Stimulated activated CD4-positive, alpha-beta T cell treated with anti-CD3 and anti-CD28 coated beads, Interleukin-4, amount 100 ng/mL, for 1 hour (primary cell): ENCODE measurements around the gene MRPS26.

Experiments
- DNase-seq: peaks from one replicate; pipeline ENCODE4 v3.0.0-alpha.2; 2020

MRPS26 gene

DNA sequence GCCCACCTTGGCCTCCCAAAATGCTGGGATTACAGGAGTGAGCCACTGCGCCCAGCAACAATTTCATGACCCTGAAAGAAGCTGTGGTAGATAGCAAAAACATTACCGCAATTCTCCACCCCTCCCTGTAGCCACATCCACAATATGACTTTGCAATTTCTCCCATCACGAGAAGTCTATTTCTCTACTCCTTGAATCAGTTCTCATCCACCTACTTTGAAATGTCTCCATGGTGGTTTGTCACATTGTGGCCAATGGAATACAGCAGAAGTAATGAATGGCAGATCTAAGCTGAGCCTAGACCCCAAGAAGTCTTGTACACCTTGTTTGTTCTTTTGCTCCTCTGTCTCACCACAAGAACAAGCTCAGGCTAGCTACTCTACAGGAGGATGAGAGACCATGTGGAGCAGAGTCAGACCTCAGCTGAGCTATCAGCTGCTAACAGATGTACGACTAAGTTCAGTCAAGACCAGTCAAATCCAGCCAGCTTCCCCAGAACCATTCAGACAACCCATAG lies 31.8 kb downstream of the MRPS26 start:
- DNase-seq: no peak

DNA sequence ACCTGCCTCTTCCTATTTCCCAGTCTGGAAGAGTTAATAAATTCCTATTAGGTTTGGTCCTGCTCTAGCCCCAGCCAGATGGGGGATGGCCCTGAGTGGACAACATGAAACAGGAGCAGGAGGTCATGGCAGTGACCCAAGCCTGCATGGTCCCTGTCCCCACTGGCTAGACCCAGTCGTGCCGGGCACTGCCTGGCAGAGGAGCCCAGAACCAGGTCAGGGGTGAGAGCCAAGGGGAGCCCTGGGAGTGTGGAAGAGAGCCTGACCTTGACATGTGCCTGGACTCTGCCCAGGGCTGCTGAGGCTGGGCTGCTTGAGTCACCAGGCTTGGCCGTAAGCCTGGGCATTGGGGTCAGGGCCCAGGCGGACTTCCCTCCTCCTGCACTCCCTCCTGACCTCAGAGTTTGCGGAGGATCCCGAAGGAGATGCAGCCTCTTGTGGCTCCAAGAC lies 35.1 kb downstream of the MRPS26 start:
- no peak for DNase-seq

DNA sequence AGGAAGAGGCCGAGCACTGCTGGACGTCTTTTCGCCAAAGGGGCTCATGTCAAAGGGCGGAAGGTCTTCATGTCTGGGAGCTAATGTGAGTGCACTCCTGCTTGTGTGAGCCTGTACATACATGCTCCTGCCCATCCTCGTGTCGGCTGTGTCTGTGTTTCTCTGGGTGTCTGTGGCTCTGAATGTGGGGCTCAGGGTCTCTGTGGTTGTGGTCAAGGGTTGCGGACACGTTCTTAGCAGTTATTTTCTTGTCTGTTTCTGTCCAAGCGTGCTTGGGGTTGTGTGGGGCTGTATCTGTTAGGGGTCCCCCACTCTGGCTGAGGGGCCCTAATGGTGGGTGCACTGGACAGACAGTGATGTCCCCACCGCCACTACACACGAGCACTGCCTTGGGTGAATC lies 35.8 kb downstream of the MRPS26 start:
- no peak for DNase-seq

DNA sequence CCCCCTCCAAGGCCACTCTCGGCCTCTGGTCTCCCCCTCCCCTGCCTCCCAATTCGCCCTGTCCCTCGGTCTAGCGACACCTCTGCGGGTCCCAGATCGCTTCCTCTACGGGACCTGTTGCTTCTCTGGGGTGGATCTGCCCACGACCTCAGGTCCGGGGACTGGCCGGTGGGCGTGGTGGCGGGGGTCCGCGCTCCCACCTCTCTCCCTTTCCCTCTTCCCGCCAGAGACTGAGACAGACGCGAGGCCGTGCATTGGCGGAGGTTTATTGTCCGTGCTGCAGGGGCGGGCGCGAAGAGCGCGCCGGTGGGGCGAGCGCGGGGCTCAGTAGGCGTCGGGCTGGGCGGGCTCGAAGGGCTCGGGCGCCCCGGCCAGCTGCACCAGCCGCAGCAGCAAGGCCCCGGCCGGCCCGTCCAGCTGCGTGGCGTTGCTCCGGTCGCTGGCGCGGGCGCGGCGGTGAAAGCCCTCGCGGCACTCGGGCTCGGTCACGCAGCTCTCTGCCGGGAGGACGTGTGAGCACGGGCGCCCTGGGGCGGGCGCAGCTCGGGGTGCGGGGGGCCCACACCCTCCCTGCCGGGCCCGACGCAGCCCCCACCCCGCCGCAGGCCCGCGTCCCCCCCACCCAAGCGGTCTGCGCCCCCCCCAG lies 36.6 kb downstream of the MRPS26 start:
- no peak for DNase-seq

DNA sequence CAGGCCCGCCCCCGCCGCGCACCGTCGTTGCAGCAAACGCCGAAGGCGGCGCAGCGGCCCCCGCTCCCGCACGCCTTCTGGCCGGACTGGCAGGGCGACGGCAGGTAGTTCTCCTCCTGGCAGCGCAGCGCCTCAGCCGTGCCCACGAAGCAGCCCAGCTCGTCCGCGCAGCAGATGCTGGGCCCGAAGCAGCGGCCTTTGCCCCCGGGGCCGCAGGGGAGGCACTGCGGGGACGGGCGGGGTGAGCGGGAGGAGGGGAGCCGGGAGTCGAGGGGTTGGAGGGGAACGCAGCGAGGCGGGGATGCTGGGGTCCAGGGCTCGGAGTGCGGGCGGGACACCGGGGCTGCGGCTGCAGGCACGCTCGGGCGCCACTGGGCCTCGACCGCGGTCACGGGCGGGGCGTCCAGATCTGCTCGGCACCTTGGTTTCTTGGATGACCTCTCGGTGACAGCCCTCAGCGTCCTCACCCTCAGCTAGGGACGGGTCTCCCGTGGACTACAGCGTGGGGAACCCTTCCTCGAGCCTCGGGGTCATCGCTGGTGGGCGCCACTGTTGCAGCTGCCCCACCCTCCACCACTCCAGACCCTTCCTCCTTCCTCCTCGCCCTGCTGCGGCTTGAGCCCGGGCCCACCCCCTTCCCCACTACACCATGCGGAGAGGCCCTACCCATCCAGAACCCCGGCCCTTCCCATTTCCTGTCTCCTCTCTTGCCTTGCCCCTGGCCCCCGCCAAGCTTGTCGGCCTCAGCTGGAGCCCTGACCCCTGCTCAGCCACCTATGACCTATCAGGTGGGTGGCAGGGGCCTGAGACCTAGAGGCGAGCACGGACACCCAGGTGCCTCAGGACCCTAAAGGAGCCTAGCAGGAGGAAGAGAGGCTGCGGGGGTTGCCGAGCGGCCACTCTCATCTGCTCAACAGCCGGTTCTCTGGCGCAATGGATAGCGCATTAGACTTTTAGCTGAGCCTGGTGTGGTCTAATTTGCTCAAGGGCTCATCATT lies 37.4 kb downstream of the MRPS26 start:
- no peak for DNase-seq

DNA sequence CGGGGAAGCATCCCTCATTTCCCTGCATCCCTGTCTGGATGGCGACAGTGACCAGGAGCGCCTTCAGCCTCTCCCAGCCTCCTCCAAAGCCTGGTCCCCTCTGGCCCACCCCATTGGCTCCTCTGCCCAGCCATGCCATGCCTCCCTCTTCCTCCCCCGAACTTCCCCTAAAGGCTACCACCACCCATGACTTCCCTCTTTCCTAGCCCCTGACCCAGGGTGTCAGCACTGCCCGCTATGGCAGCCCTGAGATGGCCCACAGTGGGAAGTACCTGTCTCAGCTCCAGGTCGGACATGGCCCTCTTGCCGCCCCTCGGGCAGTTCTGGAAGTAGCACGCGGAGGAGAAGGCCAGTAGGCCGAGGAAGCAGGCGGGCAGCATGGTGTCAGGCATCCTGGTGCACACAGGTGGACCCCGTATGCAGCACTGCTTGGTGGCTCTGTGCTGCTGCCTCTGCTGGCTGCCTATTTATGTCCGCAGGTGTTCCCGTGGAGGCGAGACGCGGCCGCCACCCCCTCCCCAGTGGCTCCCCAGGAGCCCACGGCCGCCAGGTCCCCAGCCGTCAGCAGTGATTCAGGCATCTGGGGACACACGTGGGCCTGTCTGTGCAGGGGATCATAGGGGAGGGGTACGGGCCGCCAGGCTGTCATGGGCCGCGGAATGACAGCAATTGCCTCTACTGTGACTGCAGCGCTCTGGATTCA lies 38.6 kb downstream of the MRPS26 start, which contains the start of gene AVP:
Gene AVP, minus strand, starts transcription at position 442 of the 703 bp plus-strand sequence. Its CDS starts 50 bp downstream, at position 392.
- DNase-seq: no peak

DNA sequence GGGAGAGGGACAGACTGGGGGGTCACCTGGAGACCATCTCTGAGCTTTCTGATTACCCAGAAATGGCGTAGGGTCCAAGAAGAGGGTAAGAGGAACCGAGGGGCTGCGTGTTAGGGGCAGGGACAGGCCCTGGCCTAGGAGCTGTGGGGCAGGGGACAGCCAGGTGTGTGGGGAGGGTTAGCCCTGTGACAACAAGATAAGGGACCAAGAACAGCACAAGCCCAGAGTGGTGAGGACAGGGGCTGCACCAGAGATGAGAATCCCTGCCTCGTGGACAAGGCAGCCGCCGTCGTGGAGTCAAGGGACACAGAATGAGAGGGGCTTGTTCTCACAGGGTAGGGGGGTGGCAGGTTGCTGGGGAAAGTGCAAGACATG lies 39.1 kb downstream of the MRPS26 start:
- DNase-seq: no peak

DNA sequence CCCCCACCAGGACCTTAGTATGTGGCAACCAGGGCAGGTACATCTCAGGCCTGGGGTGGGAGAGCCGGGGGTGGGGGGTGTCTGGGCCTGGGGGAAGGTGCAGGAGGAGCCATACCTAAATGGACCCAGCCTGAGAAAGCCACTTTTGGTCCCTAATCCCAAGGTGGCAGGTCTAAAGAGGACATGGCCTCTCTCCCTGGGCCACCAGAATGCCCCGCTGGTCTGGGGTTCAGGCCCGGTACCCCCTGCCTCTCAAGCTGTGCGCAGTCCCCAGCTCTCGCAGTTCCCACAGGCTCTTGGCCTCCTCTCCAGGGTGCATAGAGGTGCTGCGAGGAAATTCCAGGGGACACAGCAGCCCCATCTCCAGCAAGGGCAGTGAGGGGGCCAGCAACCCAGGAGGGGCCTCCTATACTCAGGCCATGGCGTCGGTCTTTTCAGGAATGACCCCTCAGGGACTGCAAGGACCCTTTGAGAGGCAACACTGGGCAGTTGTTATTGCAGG lies 39.8 kb downstream of the MRPS26 start:
- DNase-seq: no peak

DNA sequence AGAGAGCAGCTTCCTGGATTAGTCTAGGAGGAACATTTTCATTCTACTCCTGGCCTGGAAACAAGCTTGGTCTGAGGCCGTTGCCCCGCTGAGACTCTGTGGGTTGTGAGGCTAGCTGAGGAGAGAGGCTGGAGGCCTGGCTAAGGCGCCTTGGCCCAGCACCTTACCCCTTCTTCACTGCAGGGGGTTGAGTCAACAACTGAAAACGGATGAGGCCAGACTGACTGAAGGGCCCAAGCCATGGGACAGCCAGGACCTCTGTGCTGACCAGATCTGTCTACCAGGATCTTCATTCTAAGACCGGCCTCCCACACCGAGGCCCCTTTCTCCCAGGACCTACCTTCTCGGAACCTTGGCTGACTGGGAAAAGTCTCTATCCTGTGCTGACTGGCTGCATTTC lies 42.2 kb downstream of the MRPS26 start:
- DNase-seq: no peak

DNA sequence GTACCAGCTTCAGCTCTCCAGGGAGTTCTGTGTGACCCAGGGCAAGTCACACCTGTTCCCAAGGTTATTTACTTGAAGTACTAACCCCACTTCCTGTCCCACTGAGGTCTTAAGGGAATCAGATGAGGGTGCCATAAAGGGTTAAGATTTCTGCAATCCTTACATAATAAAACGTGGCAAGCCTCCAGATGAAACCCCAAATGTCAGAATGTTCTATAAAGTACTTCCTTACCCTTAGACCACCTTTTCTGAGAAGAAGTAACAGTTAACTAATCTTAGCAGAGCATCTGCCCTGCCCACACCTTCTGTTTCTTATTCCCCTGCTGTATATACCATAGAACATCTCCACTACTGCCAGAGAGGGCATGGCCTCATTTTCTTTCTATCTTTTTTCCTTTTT lies 44.7 kb downstream of the MRPS26 start:
- no peak for DNase-seq

DNA sequence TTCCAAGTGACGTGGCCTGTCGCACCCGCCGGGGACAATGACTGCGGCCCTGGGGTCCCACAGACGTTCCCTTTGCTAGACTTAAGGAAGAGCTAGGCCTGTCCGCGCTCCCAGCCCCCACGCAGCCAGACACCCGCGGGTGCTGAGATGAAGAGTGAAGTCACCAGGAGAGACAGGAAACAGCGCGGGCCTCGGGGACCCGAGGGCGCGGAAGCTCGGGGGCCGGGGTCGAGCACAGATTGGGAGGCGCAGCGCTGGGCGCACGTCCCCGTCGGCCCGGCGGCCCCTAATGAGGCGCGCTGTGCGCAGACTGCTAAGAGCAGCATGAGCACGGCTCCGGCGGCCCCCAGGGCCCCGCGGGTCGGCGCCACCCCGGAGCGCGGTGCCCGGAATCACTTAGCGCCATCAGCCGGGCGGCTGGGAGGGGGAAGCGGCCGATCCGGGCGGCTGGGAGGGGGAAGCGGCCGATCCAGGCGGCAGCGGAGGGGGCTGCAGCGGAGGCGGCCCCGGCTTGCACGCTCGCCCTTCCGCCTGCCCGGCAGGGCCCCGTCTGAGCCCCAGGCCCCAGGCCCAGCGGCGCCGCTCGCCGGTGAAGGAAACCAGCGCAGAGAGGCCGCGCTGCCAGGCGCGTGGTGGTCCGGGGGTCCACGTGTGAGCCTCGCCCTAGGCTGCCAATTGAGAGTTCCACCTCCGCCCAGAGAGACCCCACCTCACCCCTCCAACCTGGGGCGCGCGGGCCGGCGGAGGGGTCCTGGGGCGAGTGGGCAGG lies 46.9 kb downstream of the MRPS26 start:
- peak; percentile 59 for DNase-seq

DNA sequence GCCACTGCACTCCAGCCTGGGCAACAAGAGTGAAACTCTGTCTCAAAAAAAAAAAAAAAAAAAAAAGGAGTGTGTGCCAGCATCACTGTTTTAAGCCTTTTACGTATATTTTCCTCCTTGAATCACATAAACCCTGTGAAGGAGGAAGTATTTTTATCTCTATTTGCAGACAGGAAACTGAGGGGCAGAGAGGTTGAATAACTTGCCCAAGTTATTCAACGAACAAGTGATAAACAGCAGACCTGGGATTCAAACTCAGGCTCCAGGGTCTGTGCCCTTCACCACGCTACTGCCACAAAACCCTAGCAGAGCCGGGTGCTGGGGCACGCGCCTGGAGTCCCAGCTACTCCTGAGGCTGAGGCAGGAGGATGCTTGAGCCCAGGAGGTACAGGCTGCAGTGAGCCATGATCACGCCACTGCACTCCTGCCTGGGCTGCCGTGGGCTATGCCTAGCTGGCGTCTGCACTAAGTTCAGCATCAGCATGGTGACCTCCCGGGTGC lies 48.1 kb downstream of the MRPS26 start:
- peak; percentile 17 for DNase-seq

DNA sequence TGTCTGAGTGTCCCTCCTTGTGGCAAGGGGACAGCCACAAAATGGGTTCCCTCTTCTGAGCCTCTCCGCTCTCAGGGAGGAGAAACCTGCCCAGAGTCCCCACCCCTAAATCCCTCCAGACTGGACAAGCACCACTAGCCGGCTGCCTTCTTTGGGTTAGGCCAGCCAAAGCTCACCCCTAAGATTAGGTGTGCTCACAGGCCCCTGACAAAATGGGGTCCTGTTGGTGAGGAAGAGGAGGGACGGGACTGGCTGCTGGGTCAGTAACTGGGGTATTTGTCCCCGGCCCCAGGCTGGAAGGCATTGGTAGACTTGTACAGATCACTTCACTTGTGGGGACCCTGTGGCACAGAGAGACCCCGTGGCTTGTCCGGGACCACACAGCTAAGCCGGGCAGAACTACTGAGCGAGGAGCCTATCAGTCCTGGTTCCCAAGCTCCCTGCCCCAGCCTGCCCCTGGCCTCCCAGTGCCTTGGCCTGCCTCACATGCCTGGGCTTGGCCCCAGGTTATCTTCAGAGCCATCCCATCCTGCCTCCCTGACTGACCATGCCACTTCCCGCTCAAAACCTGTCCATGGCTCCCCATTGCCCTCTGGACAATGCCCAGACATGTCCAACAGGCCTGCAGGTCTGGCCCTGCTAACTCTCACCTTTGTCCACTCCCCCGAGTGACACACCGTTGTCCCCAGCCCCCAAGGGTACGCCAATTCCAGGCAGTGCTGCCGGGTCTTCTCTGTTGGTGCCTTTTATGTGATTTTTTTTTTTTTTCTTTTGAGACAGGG lies 49.2 kb downstream of the MRPS26 start:
- no peak for DNase-seq
